GM18498 (cell line): ENCODE results near the gene MEX3B.
"Not testable (repeated sequence)": the region's sequence is repeated elsewhere in the genome, so short reads cannot be mapped to it uniquely, and the experiment has no call there.

ENCODE experiments used
- ATAC-seq: cut with Tn5 transposase; IDR thresholded peaks from one replicate; pipeline ENCODE4 v1.9.1; 2021; ENCODE audit warnings: mild to moderate bottlenecking, moderate library complexity; ENCODE audit not compliant: unreplicated experiment

The MEX3B gene

GRCh38 chr15:82051664-82052063 lies 5.8 kb upstream of the MEX3B start:
- no peak for ATAC-seq

GRCh38 chr15:82048811-82049210 lies 3.0 kb upstream of the MEX3B start:
- no peak for ATAC-seq

GRCh38 chr15:82047453-82048400 lies 1.9 kb upstream of the MEX3B start:
- ATAC-seq = no peak

- ATAC-seq = peak; percentile 72
Measured at GRCh38 chr15:82046666-82047452, 1.0 kb upstream of the MEX3B start.

- peak; percentile 6 for ATAC-seq
Measured at GRCh38 chr15:82045179-82045891, 483 bp downstream of the MEX3B start.

- ATAC-seq = no peak
Measured at GRCh38 chr15:82044373-82045178, 1.2 kb downstream of the MEX3B start.

- ATAC-seq = no peak
Measured at GRCh38 chr15:82043796-82044372, 1.9 kb downstream of the MEX3B start.

- no peak for ATAC-seq
Measured at GRCh38 chr15:82043130-82043673, 2.6 kb downstream of the MEX3B start.

- ATAC-seq = no peak
Measured at GRCh38 chr15:82040862-82041261, 5.0 kb downstream of the MEX3B start.

- no peak for ATAC-seq
Measured at GRCh38 chr15:82040390-82040789, 5.4 kb downstream of the MEX3B start.

GRCh38 chr15:82039871-82040270 lies 5.9 kb downstream of the MEX3B start:
- ATAC-seq = no peak

- ATAC-seq = no peak
Measured at GRCh38 chr15:82036461-82036860, 9.4 kb downstream of the MEX3B start.

- no peak for ATAC-seq
Measured at GRCh38 chr15:82031871-82032270, 13.9 kb downstream of the MEX3B start.

GRCh38 chr15:82030176-82030575 lies 15.6 kb downstream of the MEX3B start:
- no peak for ATAC-seq

GRCh38 chr15:82028163-82028562 lies 17.7 kb downstream of the MEX3B start:
- ATAC-seq = not testable (repeated sequence)

- ATAC-seq = no peak
Measured at GRCh38 chr15:82021992-82022391, 23.8 kb downstream of the MEX3B start.

GRCh38 chr15:82020625-82021394 lies 25.0 kb downstream of the MEX3B start:
- no peak for ATAC-seq

- ATAC-seq = no peak
Measured at GRCh38 chr15:82018201-82018600, 27.6 kb downstream of the MEX3B start.

GRCh38 chr15:82017656-82018055 lies 28.2 kb downstream of the MEX3B start:
- no peak for ATAC-seq
